Stomach smooth muscle (tissue), 2 donors: ENCODE results near the gene TP53AIP1.

Experiments
- H3K27ac ChIP-seq: one replicate; pipeline ENCODE4 v1.7.0; 2013; ENCODE audit warnings: mild to moderate bottlenecking, low read length, inconsistent platforms
- H3K27me3 ChIP-seq, 2 donors: one replicate each; pipeline ENCODE4 v1.7.0; 2013; ENCODE audit warnings: low read length in 2 of 2; ENCODE audit not compliant: insufficient read depth in 2 of 2, control insufficient read depth in 1 of 2
- H3K36me3 ChIP-seq, 2 donors: one replicate each; pipeline ENCODE4 v1.7.0; 2013; ENCODE audit warnings: low read length in 2 of 2; ENCODE audit not compliant: control insufficient read depth in 2 of 2, insufficient read depth in 2 of 2
- H3K4me1 ChIP-seq: one replicate; pipeline ENCODE4 v1.7.0; 2013; ENCODE audit warnings: low read length; ENCODE audit not compliant: control insufficient read depth, insufficient read depth
- H3K4me3 ChIP-seq, 2 donors: one replicate each; pipeline ENCODE4 v1.7.0; 2013; ENCODE audit warnings: low read length in 2 of 2
- H3K9ac ChIP-seq, 2 donors: one replicate each; pipeline ENCODE4 v1.7.0; 2013; ENCODE audit warnings: low read length in 2 of 2, mild to moderate bottlenecking in 1 of 2
- H3K9me3 ChIP-seq, 2 donors: one replicate each; pipeline ENCODE4 v1.7.0; 2013; ENCODE audit warnings: low read length in 2 of 2; ENCODE audit not compliant: control insufficient read depth in 2 of 2
- donor health status: healthy.
- donor health status: Pancreatic carcinoma.

TP53AIP1 gene

GRCh38 chr11:128906185-128907050 lies 36.3 kb downstream of the TP53AIP1 start:
- H3K4me1 ChIP-seq = peaks cover 14% of the 10 kb centered on the region
- H3K9me3 ChIP-seq = no peaks in the 10 kb centered on the region
- H3K27me3 ChIP-seq = peaks cover 13 to 28% of the 10 kb centered on the region in 2 donors
- H3K4me3 ChIP-seq = peak overlapping the region; percentile 54 to 69
- peak overlapping the region in 1 of 2 donors; percentile 29 for H3K9ac ChIP-seq
- no peak overlapping the region for H3K27ac ChIP-seq
- H3K36me3 ChIP-seq = no peaks in the 10 kb centered on the region

GRCh38 chr11:128905345-128906184 lies 37.1 kb downstream of the TP53AIP1 start:
- Histone ChIP-seq H3K27ac (no peak overlapping the region), H3K4me3 (peak overlapping the region; percentile 54 to 69), H3K9ac (no peak overlapping the region), H3K9me3 (no peaks in the 10 kb centered on the region), H3K36me3 (no peaks in the 10 kb centered on the region), H3K27me3 (peaks cover 13 to 23% of the 10 kb centered on the region in 2 donors), H3K4me1 (peaks cover 14% of the 10 kb centered on the region)

GRCh38 chr11:128904656-128905344 lies 37.9 kb downstream of the TP53AIP1 start:
- Histone ChIP-seq H3K4me3 (peak overlapping the region; percentile 54 to 69), H3K9me3 (no peaks in the 10 kb centered on the region), H3K27ac (no peak overlapping the region)

GRCh38 chr11:128904303-128904655 lies 38.4 kb downstream of the TP53AIP1 start:
- Histone ChIP-seq H3K27ac (no peak overlapping the region), H3K4me1 (peaks cover 14% of the 10 kb centered on the region), H3K9me3 (no peaks in the 10 kb centered on the region)

More at GRCh38 chr11:128904656-128905344, 37.9 kb downstream of the TP53AIP1 start:
- Histone ChIP-seq H3K27me3 (peaks cover 13 to 23% of the 10 kb centered on the region in 2 donors), H3K9ac (no peak overlapping the region), H3K36me3 (no peaks in the 10 kb centered on the region), H3K4me1 (peaks cover 14% of the 10 kb centered on the region)

GRCh38 chr11:128903248-128904061 lies 39.2 kb downstream of the TP53AIP1 start:
- Histone ChIP-seq H3K4me1 (peaks cover 14% of the 10 kb centered on the region), H3K27me3 (peaks cover 13 to 16% of the 10 kb centered on the region in 2 donors), H3K36me3 (no peaks in the 10 kb centered on the region), H3K9ac (no peak overlapping the region), H3K27ac (no peak overlapping the region), H3K9me3 (no peaks in the 10 kb centered on the region), H3K4me3 (no peak overlapping the region)

More at GRCh38 chr11:128904303-128904655, 38.4 kb downstream of the TP53AIP1 start:
- no peaks in the 10 kb centered on the region for H3K36me3 ChIP-seq
- no peak overlapping the region for H3K9ac ChIP-seq
- peaks cover 13 to 21% of the 10 kb centered on the region in 2 donors for H3K27me3 ChIP-seq
- H3K4me3 ChIP-seq = no peak overlapping the region

GRCh38 chr11:128902515-128903066 lies 40.1 kb downstream of the TP53AIP1 start:
- Histone ChIP-seq H3K9ac (no peak overlapping the region), H3K36me3 (no peaks in the 10 kb centered on the region), H3K27ac (no peak overlapping the region), H3K9me3 (no peaks in the 10 kb centered on the region), H3K27me3 (peaks cover 11 to 14% of the 10 kb centered on the region in 2 donors), H3K4me1 (peaks cover 14% of the 10 kb centered on the region), H3K4me3 (no peak overlapping the region)

GRCh38 chr11:128901653-128902514 lies 40.8 kb downstream of the TP53AIP1 start:
- Histone ChIP-seq H3K9ac (no peak overlapping the region), H3K4me3 (no peak overlapping the region), H3K27ac (no peak overlapping the region), H3K27me3 (peaks cover 9 to 12% of the 10 kb centered on the region in 2 donors), H3K9me3 (no peaks in the 10 kb centered on the region), H3K36me3 (no peaks in the 10 kb centered on the region), H3K4me1 (peaks cover 14% of the 10 kb centered on the region)

GRCh38 chr11:128900468-128900867 lies 42.2 kb downstream of the TP53AIP1 start:
- H3K4me1 ChIP-seq = peaks cover 3% of the 10 kb centered on the region
- H3K9ac ChIP-seq = no peak overlapping the region
- no peak overlapping the region for H3K4me3 ChIP-seq
- H3K27me3 ChIP-seq = peaks cover 0 to 2% of the 10 kb centered on the region in 2 donors
- H3K27ac ChIP-seq = no peak overlapping the region
- no peaks in the 10 kb centered on the region for H3K9me3 ChIP-seq
- H3K36me3 ChIP-seq = no peaks in the 10 kb centered on the region
